ENCODE results near the gene NUMA1. TPM values are rescaled to one million over a fixed set of nuclear protein-coding genes. Genes with fewer than 3 reads are reported as not detected.

NUMA1 gene
- polyA plus RNA-seq, 1 donor = 257 TPM

- Histone ChIP-seq H3K36me3 (ENCODE audit: control insufficient read depth, insufficient read depth, low read length) (peaks cover 29% of the 10 kb centered on the region), H3K27me3 (ENCODE audit: control insufficient read depth, insufficient read depth, low read length) (no peaks in the 10 kb centered on the region), H3K9me3 (ENCODE audit: control insufficient read depth, low read depth, low read length) (no peaks in the 10 kb centered on the region), H3K4me1 (ENCODE audit: control insufficient read depth, insufficient read depth, low read length) (no peaks in the 10 kb centered on the region), H3K27ac (ENCODE audit: low read length) (no peak overlapping the region), H3K4me3 (ENCODE audit: low read length) (no peak overlapping the region)
- WGBS (ENCODE audit: insufficient coverage, low lambda C conversion rate) = no CpG with 5 or more reads among the region's 2 CpGs
- no peak for DNase-seq
These were observed 108.7 kb downstream of the NUMA1 start for GRCh38 chr11:71971680-71972079.

GRCh38 chr11:71964641-71965040 lies 115.7 kb downstream of the NUMA1 start:
- no peak for DNase-seq
- H3K27ac ChIP-seq (ENCODE audit: low read length) = no peak overlapping the region
- H3K4me1 ChIP-seq (ENCODE audit: control insufficient read depth, insufficient read depth, low read length) = no peaks in the 10 kb centered on the region
- no peak overlapping the region for H3K4me3 ChIP-seq (ENCODE audit: low read length)
- no CpG with 5 or more reads among the region's 4 CpGs for WGBS (ENCODE audit: insufficient coverage, low lambda C conversion rate)
- no peaks in the 10 kb centered on the region for H3K27me3 ChIP-seq (ENCODE audit: control insufficient read depth, insufficient read depth, low read length)
- H3K9me3 ChIP-seq (ENCODE audit: control insufficient read depth, low read depth, low read length) = no peaks in the 10 kb centered on the region
- peaks cover 42% of the 10 kb centered on the region for H3K36me3 ChIP-seq (ENCODE audit: control insufficient read depth, insufficient read depth, low read length)

- no peak for DNase-seq
- Histone ChIP-seq H3K4me3 (ENCODE audit: low read length) (no peak overlapping the region), H3K27me3 (ENCODE audit: control insufficient read depth, insufficient read depth, low read length) (no peaks in the 10 kb centered on the region), H3K4me1 (ENCODE audit: control insufficient read depth, insufficient read depth, low read length) (no peaks in the 10 kb centered on the region), H3K9me3 (ENCODE audit: control insufficient read depth, low read depth, low read length) (no peaks in the 10 kb centered on the region), H3K27ac (ENCODE audit: low read length) (no peak overlapping the region), H3K36me3 (ENCODE audit: control insufficient read depth, insufficient read depth, low read length) (peaks cover 39% of the 10 kb centered on the region)
- WGBS (ENCODE audit: insufficient coverage, low lambda C conversion rate) = 92% methylated on average over 2 of the region's 8 CpGs
These were observed 116.9 kb downstream of the NUMA1 start for GRCh38 chr11:71963468-71963867.

- Histone ChIP-seq H3K27me3 (ENCODE audit: control insufficient read depth, insufficient read depth, low read length) (no peaks in the 10 kb centered on the region), H3K9me3 (ENCODE audit: control insufficient read depth, low read depth, low read length) (no peaks in the 10 kb centered on the region), H3K27ac (ENCODE audit: low read length) (no peak overlapping the region), H3K36me3 (ENCODE audit: control insufficient read depth, insufficient read depth, low read length) (peaks cover 33% of the 10 kb centered on the region), H3K4me3 (ENCODE audit: low read length) (no peak overlapping the region), H3K4me1 (ENCODE audit: control insufficient read depth, insufficient read depth, low read length) (no peaks in the 10 kb centered on the region)
- no peak for DNase-seq
- 75% methylated on average over 2 of the region's 2 CpGs for WGBS (ENCODE audit: insufficient coverage, low lambda C conversion rate)
These were observed 117.8 kb downstream of the NUMA1 start for GRCh38 chr11:71962428-71963038.

- no CpG with 5 or more reads among the region's 3 CpGs for WGBS (ENCODE audit: insufficient coverage, low lambda C conversion rate)
- no peak overlapping the region for H3K4me3 ChIP-seq (ENCODE audit: low read length)
- H3K9me3 ChIP-seq (ENCODE audit: control insufficient read depth, low read depth, low read length) = no peaks in the 10 kb centered on the region
- DNase-seq = no peak
- peaks cover 5% of the 10 kb centered on the region for H3K4me1 ChIP-seq (ENCODE audit: control insufficient read depth, insufficient read depth, low read length)
- H3K36me3 ChIP-seq (ENCODE audit: control insufficient read depth, insufficient read depth, low read length) = peaks cover 13% of the 10 kb centered on the region
- no peaks in the 10 kb centered on the region for H3K27me3 ChIP-seq (ENCODE audit: control insufficient read depth, insufficient read depth, low read length)
- H3K27ac ChIP-seq (ENCODE audit: low read length) = no peak overlapping the region
These were observed 124.4 kb downstream of the NUMA1 start for GRCh38 chr11:71955898-71956456.

Other genes starting within 250 kb of the NUMA1 start
- not detected for gene DEFB108B, start 247.3 kb downstream of the NUMA1 start, polyA plus RNA-seq
- not detected for gene DEFB131B, start 202.1 kb downstream of the NUMA1 start, polyA plus RNA-seq
- 5.1 TPM for gene XNDC1N, start 151.9 kb downstream of the NUMA1 start, polyA plus RNA-seq
- gene RNF121, start 151.5 kb downstream of the NUMA1 start, polyA plus RNA-seq = 42.9 TPM
- gene IL18BP, start 81.6 kb downstream of the NUMA1 start, polyA plus RNA-seq = 10.7 TPM
- 10.9 TPM for gene LRRC51, start 308 bp upstream of the NUMA1 start, polyA plus RNA-seq
- 114 TPM for gene LAMTOR1, start 22.8 kb upstream of the NUMA1 start, polyA plus RNA-seq
- gene TOMT, start 25.4 kb upstream of the NUMA1 start, polyA plus RNA-seq = not detected
- 34.5 TPM for gene ANAPC15, start 32.2 kb upstream of the NUMA1 start, polyA plus RNA-seq
- gene FOLR3, start 55.2 kb upstream of the NUMA1 start, polyA plus RNA-seq = 0.36 TPM
- gene FOLR1, start 111.6 kb upstream of the NUMA1 start, polyA plus RNA-seq = 1.9 TPM
- 15.0 TPM for gene FOLR2, start 136.3 kb upstream of the NUMA1 start, polyA plus RNA-seq
- gene INPPL1, start 144.2 kb upstream of the NUMA1 start, polyA plus RNA-seq = 84.5 TPM
- gene PHOX2A, start 163.6 kb upstream of the NUMA1 start, polyA plus RNA-seq = 8.3 TPM

Data from large intestine (tissue), 3 donors.